HepG2 (cell line): ENCODE data around the gene JMJD4. TPM values are rescaled to one million over a fixed set of nuclear protein-coding genes. Genes with fewer than 3 reads are reported as not detected.

Source experiments
- ATAC-seq: fragments of 200-7000 bp; cut with Tn5 transposase; 3 replicates; pipeline ENCODE4 v1.9.1; 2020; ENCODE audit warnings: mild to moderate bottlenecking, moderate library complexity
- BruUV-seq: library from RNA; stranded (reverse); fragments of 400-500 nt; replicated peaks from 2 replicates; lab custom pipeline; 2021; lab: Mats Ljungman, UMichigan
- CTCF ChIA-PET: fragments of 300-600 bp; formaldehyde crosslinking; extraction: SDS; loops from one replicate; lab custom pipeline; 2021; ENCODE audit warnings: low total read pairs, inconsistent platforms, low intra/inter-chr PET ratio; lab: Yijun Ruan, JAX
- POLR2A ChIA-PET: fragments of 350-600 bp; sonication (Branson Sonifier 250); formaldehyde crosslinking; loops from one replicate; lab custom pipeline; 2020; ENCODE audit warnings: antibody characterized with exemption, inconsistent platforms; lab: Yijun Ruan, JAX
- DNase-seq: peaks from one replicate; pipeline ENCODE4 v3.0.0-alpha.2; 2015; ENCODE audit warnings: low spot score
- FAIRE-seq: peaks from 3 replicates; lab custom pipeline; 2011; peaks lifted over from hg19 to GRCh38; lab: Jason Lieb, UNC
- H2AFZ ChIP-seq: one replicate; pipeline ENCODE4 v1.6.1; 2011; ENCODE audit warnings: low read length, inconsistent platforms
- H3K27ac ChIP-seq: fragments of 300-600 bp; 3 replicates; pipeline ENCODE4 v1.8.0; 2011; ENCODE audit warnings: mixed run types, mild to moderate bottlenecking, mixed read lengths, low read length, inconsistent platforms; ENCODE audit not compliant: insufficient read depth; ENCODE audit errors: extremely low read length
- H3K27me3 ChIP-seq, 2 experiments: fragments of 200-600 bp in 1 of 2; 2 replicates in 1 of 2; 3 replicates in 1 of 2; pipeline versions ENCODE4 v1.6.0 to v1.8.0; 2011; ENCODE audit warnings: low read length in 2 of 2, mild to moderate bottlenecking in 2 of 2, moderate library complexity in 2 of 2, inconsistent platforms in 1 of 2; ENCODE audit not compliant: insufficient read depth in 2 of 2, control insufficient read depth in 1 of 2
- H3K36me3 ChIP-seq, 2 experiments: fragments of 200-600 bp in 1 of 2; replicated peaks in 1 of 2; 2 replicates in 1 of 2; 3 replicates in 1 of 2; pipeline versions ENCODE4 v1.5.1 to v1.8.0; 2011; ENCODE audit warnings: low read length in 2 of 2, inconsistent platforms in 1 of 2; ENCODE audit not compliant: insufficient read depth in 2 of 2, control insufficient read depth in 1 of 2
- H3K4me1 ChIP-seq: 2 replicates; pipeline ENCODE4 v1.5.1; 2012; ENCODE audit warnings: low read length, inconsistent platforms; ENCODE audit not compliant: insufficient read depth
- H3K4me2 ChIP-seq: 2 replicates; pipeline ENCODE4 v1.6.0; 2011; ENCODE audit warnings: low read depth, low read length, inconsistent platforms
- H3K4me3 ChIP-seq, 3 experiments: fragments of 200-600 bp in 1 of 3; sonication (generic), shearing (Covaris generic) in 1 of 3; replicated peaks in 1 of 3; 2 replicates each; pipeline ENCODE4 v1.5.1; 2011 to 2016; ENCODE audit warnings: low read length in 3 of 3, inconsistent platforms in 2 of 3, low read depth in 2 of 3, mild to moderate bottlenecking in 2 of 3, control low read depth in 1 of 3, mixed read lengths in 1 of 3; ENCODE audit not compliant: insufficient read depth in 1 of 3
- H3K79me2 ChIP-seq: one replicate; pipeline ENCODE4 v1.6.1; 2011; ENCODE audit warnings: low read length, inconsistent platforms; ENCODE audit not compliant: insufficient read depth
- H3K9ac ChIP-seq: 2 replicates; pipeline ENCODE4 v1.6.0; 2011; ENCODE audit warnings: mild to moderate bottlenecking, low read depth, low read length, inconsistent platforms; ENCODE audit not compliant: insufficient read depth
- H3K9me3 ChIP-seq: 2 replicates; pipeline ENCODE4 v1.5.1; 2012; ENCODE audit warnings: mild to moderate bottlenecking, low read length
- H4K20me1 ChIP-seq: 2 replicates; pipeline ENCODE4 v1.6.0; 2011; ENCODE audit warnings: inconsistent platforms, mild to moderate bottlenecking, low read length, moderate library complexity; ENCODE audit not compliant: insufficient read depth
- EP300 ChIP-seq, 3 experiments: sonication (generic) in 1 of 3; formaldehyde crosslinking in 1 of 3; IDR thresholded peaks; 2 replicates each; pipeline versions ENCODE4 v1.5.1 to v1.6.1; 2011 to 2020; ENCODE audit warnings: low read depth in 2 of 3, low read length in 2 of 3, borderline replicate concordance in 1 of 3, improper control_type of control experiment in 1 of 3, mild to moderate bottlenecking in 1 of 3, missing genetic modification reagents in 1 of 3, moderate library complexity in 1 of 3
- GPN1 ChIP-seq: sonication (generic); formaldehyde crosslinking; IDR thresholded peaks from 2 replicates; pipeline ENCODE4 v1.5.1; 2020; ENCODE audit warnings: missing genetic modification reagents, borderline replicate concordance
- RBFOX2 ChIP-seq: fragments of 200-400 bp; formaldehyde crosslinking; IDR thresholded peaks from 2 replicates; pipeline ENCODE4 v1.6.1; 2017; ENCODE audit warnings: low read depth, mild to moderate bottlenecking, low read length
- SP5 ChIP-seq: IDR thresholded peaks from 2 replicates; pipeline ENCODE4 v1.6.1; 2016; ENCODE audit warnings: low read depth, borderline replicate concordance
- TOPORS ChIP-seq: sonication (generic); formaldehyde crosslinking; IDR thresholded peaks from 2 replicates; pipeline ENCODE4 v1.8.0; 2023; ENCODE audit warnings: mild to moderate bottlenecking, missing genetic modification reagents
- ZNF160 ChIP-seq: sonication (generic); formaldehyde crosslinking; IDR thresholded peaks from 2 replicates; pipeline ENCODE4 v1.8.0; 2022; ENCODE audit warnings: mild to moderate bottlenecking, inconsistent platforms, missing genetic modification reagents
- ZNF496 ChIP-seq: sonication (generic); formaldehyde crosslinking; IDR thresholded peaks from 2 replicates; pipeline ENCODE4 v1.8.1; 2023; ENCODE audit warnings: mild to moderate bottlenecking, moderate library complexity, missing genetic modification reagents; ENCODE audit not compliant: insufficient replicate concordance
- WGBS: methylation state at CpG from one replicate; pipeline ENCODE4 v1.1.6; 2017; ENCODE audit warnings: low lambda C conversion rate; 5-methylcytosine and 5-hydroxymethylcytosine counted together
- in situ Hi-C: cut with HindIII; loops from 2 replicates; pipeline ENCODE4 v1.10.0; 2017; ENCODE audit warnings: low pct_unique_long_range_greater_than_20kb; ENCODE audit not compliant: extremely low pct_ligation_motif_present
- intact Hi-C: fragments of 100-400 bp; cut with micrococcal nuclease; formaldehyde crosslinking; loops from one replicate; pipeline ENCODE4 v1.10.0; 2022; ENCODE audit not compliant: unreplicated experiment
- polyA plus RNA-seq, 8 experiments: library from polyadenylated mRNA; depleted of rRNA in 3 of 8; stranded (reverse) in 7 of 8; unstranded in 1 of 8; fragments of >200 nt; fragmentation: Illumina TruSeq in 4 of 8; extraction: Trizol in 4 of 8; gene quantifications; 2 replicates each; pipeline versions ENCODE4 v1.2.1 to v1.2.3, GENCODE V29; 2011 to 2016; ENCODE audit warnings: low read depth in 4 of 8, missing spikeins in 1 of 8, mixed read lengths in 1 of 8; ENCODE audit not compliant: insufficient read depth in 1 of 8
- total RNA-seq, 5 experiments: library from RNA; depleted of rRNA; stranded (reverse); fragments of >200 nt; fragmentation: Illumina TruSeq; extraction: Trizol; gene quantifications; 2 replicates each; pipeline ENCODE4 v1.2.3, GENCODE V29; 2016; ENCODE audit warnings: low read depth in 1 of 5
- TF ChIP-seq, protein P1 (sequence below): sonication (generic); formaldehyde crosslinking; IDR thresholded peaks from 2 replicates; pipeline ENCODE4 v1.5.0; 2020; ENCODE audit warnings: mild to moderate bottlenecking, missing genetic modification reagents, borderline replicate concordance

JMJD4 gene
- total and polyA plus RNA-seq, 2 of the 13 experiments (the other 11 are each of a cell fraction or from before 2014, with no cell fraction given) = 10.2 to 29.0 TPM

DNA sequence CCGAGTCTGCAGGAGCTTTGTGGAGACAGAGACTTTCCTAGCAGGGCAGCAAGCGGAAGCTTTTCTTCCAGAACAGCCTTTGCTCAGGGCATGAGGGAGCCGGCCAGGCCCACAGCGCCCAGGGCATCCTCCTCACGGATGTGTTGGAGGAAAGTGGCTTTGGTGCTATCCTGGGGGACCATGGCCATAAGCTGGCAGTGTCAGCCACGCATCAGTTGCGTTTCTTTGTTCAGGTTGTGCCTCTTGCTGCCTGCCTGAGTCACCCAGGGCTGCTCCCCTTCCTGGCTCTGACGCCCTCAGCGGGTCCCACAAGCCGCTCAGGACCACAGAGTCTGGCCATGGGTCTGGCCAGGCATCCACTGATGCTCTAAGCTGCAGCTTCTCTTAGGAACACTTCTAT lies 40.7 kb upstream of the JMJD4 start:
- Histone ChIP-seq H3K36me3 (peaks cover 10 to 18% of the 10 kb centered on the region in 2 experiments; a peak in 4 of 5 replicates), H4K20me1 (no peaks in the 10 kb centered on the region), H3K4me2 (no peak overlapping the region), H3K9me3 (no peaks in the 10 kb centered on the region), H3K4me1 (no peaks in the 10 kb centered on the region), H3K27ac (no peak overlapping the region), H3K79me2 (no peaks in the 10 kb centered on the region), H2AFZ (no peak overlapping the region), H3K4me3 (no peak overlapping the region), H3K27me3 (no peaks in the 10 kb centered on the region), H3K9ac (no peak overlapping the region)
- WGBS = 100% methylated on average over 1 of the region's 10 CpGs
- no peak for DNase-seq
- CTCF ChIA-PET = no interaction called here
- no peak for FAIRE-seq
- TF ChIP-seq TOPORS (no peak), SP5 (CRISPR knock-in tag) (no peak), ZNF496 (CRISPR knock-in tag) (no peak), GPN1 (CRISPR knock-in tag) (no peak), RBFOX2 (no peak), EP300 (IDR thresholded peaks at IDR 0.05; ENCODE audit: low read depth in 2 of 2, low read length in 2 of 2) (no peak), EP300 (CRISPR knock-in tag; IDR thresholded peaks at IDR 0.05; ENCODE audit: borderline replicate concordance) (no peak), ZNF160 (CRISPR knock-in tag) (no peak)
- TF ChIP-seq, protein P1, sequence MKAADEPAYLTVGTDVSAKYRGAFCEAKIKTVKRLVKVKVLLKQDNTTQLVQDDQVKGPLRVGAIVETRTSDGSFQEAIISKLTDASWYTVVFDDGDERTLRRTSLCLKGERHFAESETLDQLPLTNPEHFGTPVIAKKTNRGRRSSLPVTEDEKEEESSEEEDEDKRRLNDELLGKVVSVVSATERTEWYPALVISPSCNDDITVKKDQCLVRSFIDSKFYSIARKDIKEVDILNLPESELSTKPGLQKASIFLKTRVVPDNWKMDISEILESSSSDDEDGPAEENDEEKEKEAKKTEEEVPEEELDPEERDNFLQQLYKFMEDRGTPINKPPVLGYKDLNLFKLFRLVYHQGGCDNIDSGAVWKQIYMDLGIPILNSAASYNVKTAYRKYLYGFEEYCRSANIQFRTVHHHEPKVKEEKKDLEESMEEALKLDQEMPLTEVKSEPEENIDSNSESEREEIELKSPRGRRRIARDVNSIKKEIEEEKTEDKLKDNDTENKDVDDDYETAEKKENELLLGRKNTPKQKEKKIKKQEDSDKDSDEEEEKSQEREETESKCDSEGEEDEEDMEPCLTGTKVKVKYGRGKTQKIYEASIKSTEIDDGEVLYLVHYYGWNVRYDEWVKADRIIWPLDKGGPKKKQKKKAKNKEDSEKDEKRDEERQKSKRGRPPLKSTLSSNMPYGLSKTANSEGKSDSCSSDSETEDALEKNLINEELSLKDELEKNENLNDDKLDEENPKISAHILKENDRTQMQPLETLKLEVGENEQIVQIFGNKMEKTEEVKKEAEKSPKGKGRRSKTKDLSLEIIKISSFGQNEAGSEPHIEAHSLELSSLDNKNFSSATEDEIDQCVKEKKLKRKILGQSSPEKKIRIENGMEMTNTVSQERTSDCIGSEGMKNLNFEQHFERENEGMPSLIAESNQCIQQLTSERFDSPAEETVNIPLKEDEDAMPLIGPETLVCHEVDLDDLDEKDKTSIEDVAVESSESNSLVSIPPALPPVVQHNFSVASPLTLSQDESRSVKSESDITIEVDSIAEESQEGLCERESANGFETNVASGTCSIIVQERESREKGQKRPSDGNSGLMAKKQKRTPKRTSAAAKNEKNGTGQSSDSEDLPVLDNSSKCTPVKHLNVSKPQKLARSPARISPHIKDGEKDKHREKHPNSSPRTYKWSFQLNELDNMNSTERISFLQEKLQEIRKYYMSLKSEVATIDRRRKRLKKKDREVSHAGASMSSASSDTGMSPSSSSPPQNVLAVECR (CRISPR knock-in tag) = no peak
- in situ Hi-C loops = no loop called here
- POLR2A ChIA-PET = no interaction called here
- no TSS peak for BruUV-seq
- intact Hi-C loops = no loop called here
- no peak for ATAC-seq
